Colonic mucosa (tissue), 4 donors: ENCODE results near the gene BLOC1S1. TPM values are rescaled to one million over a fixed set of nuclear protein-coding genes. Genes with fewer than 3 reads are reported as not detected.

Experiments
- DNase-seq: peaks from one replicate; pipeline ENCODE4 v3.0.0-alpha.2; 2020
- H3K27ac ChIP-seq: fragments of 200-600 bp; one replicate; pipeline ENCODE4 v1.8.0; 2021
- H3K27me3 ChIP-seq: fragments of 200-600 bp; one replicate; pipeline ENCODE4 v1.8.0; 2021
- H3K36me3 ChIP-seq: fragments of 200-600 bp; one replicate; pipeline ENCODE4 v1.8.0; 2021
- H3K4me1 ChIP-seq: fragments of 200-600 bp; one replicate; pipeline ENCODE4 v1.8.0; 2021; ENCODE audit warnings: mild to moderate bottlenecking
- H3K4me3 ChIP-seq: fragments of 200-600 bp; one replicate; pipeline ENCODE4 v1.8.0; 2021
- H3K9ac ChIP-seq, 2 donors: one replicate each; pipeline ENCODE4 v1.7.0; 2013; ENCODE audit warnings: control low read depth in 2 of 2, low read depth in 2 of 2, low read length in 2 of 2
- H3K9me3 ChIP-seq: fragments of 200-600 bp; one replicate; pipeline ENCODE4 v1.8.0; 2021
- intact Hi-C: fragments of 100-400 bp; cut with DNase I; formaldehyde crosslinking; loops from one replicate; pipeline ENCODE4 v1.14.1; 2022
- total RNA-seq, 2 donors: library from RNA; stranded (reverse); fragmentation: NEBNext Ultra II Directional in 1 of 2; extraction: Animal tissue kit (Norgen Biotek cat#: 25700) in 1 of 2; gene quantifications; one replicate each; pipeline ENCODE4 v1.2.1, GENCODE V29; 2021
- TF ChIP-seq, protein P1 (sequence below): fragments of 200-600 bp; IDR thresholded peaks from one replicate; pipeline ENCODE4 v1.8.0; 2022; ENCODE audit warnings: antibody characterized with exemption, mild to moderate bottlenecking
- donor health status: healthy.
- donor health status: DM: no; HTN: no; CAD: no.
- donor health status: DM: no; HTN: no; CAD: no.

BLOC1S1 gene
- total RNA-seq, 2 donors from 2014 or later: 214 to 242 TPM

GRCh38 chr12:55723516-55724225 lies 7.8 kb downstream of the BLOC1S1 start:
- H3K9me3 ChIP-seq: no peaks in the 10 kb centered on the region
- no peak overlapping the region for H3K4me3 ChIP-seq
- peak overlapping the region in 1 of 2 donors; percentile 38 for H3K9ac ChIP-seq
- no peak for DNase-seq
- H3K4me1 ChIP-seq: peaks cover 29% of the 10 kb centered on the region
- no peaks in the 10 kb centered on the region for H3K27me3 ChIP-seq
- TF ChIP-seq, protein P1, sequence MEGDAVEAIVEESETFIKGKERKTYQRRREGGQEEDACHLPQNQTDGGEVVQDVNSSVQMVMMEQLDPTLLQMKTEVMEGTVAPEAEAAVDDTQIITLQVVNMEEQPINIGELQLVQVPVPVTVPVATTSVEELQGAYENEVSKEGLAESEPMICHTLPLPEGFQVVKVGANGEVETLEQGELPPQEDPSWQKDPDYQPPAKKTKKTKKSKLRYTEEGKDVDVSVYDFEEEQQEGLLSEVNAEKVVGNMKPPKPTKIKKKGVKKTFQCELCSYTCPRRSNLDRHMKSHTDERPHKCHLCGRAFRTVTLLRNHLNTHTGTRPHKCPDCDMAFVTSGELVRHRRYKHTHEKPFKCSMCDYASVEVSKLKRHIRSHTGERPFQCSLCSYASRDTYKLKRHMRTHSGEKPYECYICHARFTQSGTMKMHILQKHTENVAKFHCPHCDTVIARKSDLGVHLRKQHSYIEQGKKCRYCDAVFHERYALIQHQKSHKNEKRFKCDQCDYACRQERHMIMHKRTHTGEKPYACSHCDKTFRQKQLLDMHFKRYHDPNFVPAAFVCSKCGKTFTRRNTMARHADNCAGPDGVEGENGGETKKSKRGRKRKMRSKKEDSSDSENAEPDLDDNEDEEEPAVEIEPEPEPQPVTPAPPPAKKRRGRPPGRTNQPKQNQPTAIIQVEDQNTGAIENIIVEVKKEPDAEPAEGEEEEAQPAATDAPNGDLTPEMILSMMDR: no peak
- intact Hi-C loops: loop anchor here (5.0 kb wide), 2 partner anchors 41 to 61 kb away; a partner anchor contains a TSS
- no peaks in the 10 kb centered on the region for H3K36me3 ChIP-seq
- H3K27ac ChIP-seq: no peak overlapping the region

GRCh38 chr12:55724226-55724939 lies 8.5 kb downstream of the BLOC1S1 start:
- intact Hi-C loops: loop anchor here (5.0 kb wide), 2 partner anchors 42 to 62 kb away; a partner anchor contains a TSS
- Histone ChIP-seq H3K27ac (no peak overlapping the region), H3K9ac (peak overlapping the region in 1 of 2 donors; percentile 38), H3K36me3 (no peaks in the 10 kb centered on the region), H3K27me3 (no peaks in the 10 kb centered on the region), H3K4me1 (peaks cover 25% of the 10 kb centered on the region), H3K4me3 (no peak overlapping the region), H3K9me3 (no peaks in the 10 kb centered on the region)
- peak; percentile 79 for DNase-seq
- TF ChIP-seq, protein P1: peak; percentile 54

DNA sequence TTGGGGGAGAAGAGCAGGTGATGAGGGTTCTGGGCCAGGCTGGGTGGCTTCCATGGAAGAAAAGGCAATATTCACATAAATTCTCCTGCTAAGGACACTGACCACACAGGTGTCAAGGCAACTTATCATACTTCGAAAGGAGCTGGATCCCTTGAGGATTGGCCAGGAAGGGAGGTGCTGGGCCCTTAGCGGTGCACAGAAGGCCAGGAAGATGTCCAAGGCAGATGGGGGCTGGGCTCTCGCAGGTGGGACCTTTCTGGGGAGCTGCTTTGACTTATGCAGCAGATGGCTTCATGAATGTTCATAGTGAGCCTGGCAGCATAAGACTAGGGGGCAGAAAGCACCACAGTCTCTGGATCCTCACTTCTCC lies 9.1 kb downstream of the BLOC1S1 start:
- H3K4me1 ChIP-seq: peaks cover 19% of the 10 kb centered on the region
- no peaks in the 10 kb centered on the region for H3K36me3 ChIP-seq
- no peak overlapping the region for H3K4me3 ChIP-seq
- H3K27me3 ChIP-seq: no peaks in the 10 kb centered on the region
- TF ChIP-seq, protein P1: peak; percentile 3
- no peak overlapping the region for H3K9ac ChIP-seq
- H3K27ac ChIP-seq: no peak overlapping the region
- intact Hi-C loops: loop anchor here (5.0 kb wide), 2 partner anchors 43 to 63 kb away; a partner anchor contains a TSS
- no peak for DNase-seq
- no peaks in the 10 kb centered on the region for H3K9me3 ChIP-seq

- Histone ChIP-seq H3K4me1 (peaks cover 18% of the 10 kb centered on the region), H3K27me3 (no peaks in the 10 kb centered on the region), H3K9ac (no peak overlapping the region), H3K36me3 (no peaks in the 10 kb centered on the region), H3K4me3 (no peak overlapping the region), H3K27ac (no peak overlapping the region), H3K9me3 (no peaks in the 10 kb centered on the region)
- TF ChIP-seq, protein P1: no peak
- DNase-seq: no peak
- intact Hi-C loops: no loop called here
Measured at GRCh38 chr12:55725556-55725955, 9.7 kb downstream of the BLOC1S1 start.

- Histone ChIP-seq H3K9me3 (no peaks in the 10 kb centered on the region), H3K9ac (peak overlapping the region; percentile 88 to 98)
Measured at GRCh38 chr12:55726971-55727370, 11.1 kb downstream of the BLOC1S1 start.

More at GRCh38 chr12:55726971-55727370, 11.1 kb downstream of the BLOC1S1 start:
- no peaks in the 10 kb centered on the region for H3K36me3 ChIP-seq
- peaks cover 10% of the 10 kb centered on the region for H3K4me1 ChIP-seq
- TF ChIP-seq, protein P1: no peak
- H3K4me3 ChIP-seq: peak overlapping the region; percentile 77
- intact Hi-C loops: no loop called here
- H3K27ac ChIP-seq: peak overlapping the region; percentile 99
- H3K27me3 ChIP-seq: no peaks in the 10 kb centered on the region
- DNase-seq: no peak
